Globus pallidus (tissue), 1 donor: Measurements from ENCODE around the gene CCM2.

Source experiments
- DNase-seq: peaks from one replicate; pipeline ENCODE4 v3.0.0-alpha.2; 2015; ENCODE audit warnings: low spot score

The CCM2 gene

GRCh38 chr7:45082831-45083331 is 82.9 kb downstream of the CCM2 start:
- no peak for DNase-seq

- DNase-seq: no peak
Observed at GRCh38 chr7:45084336-45084735, 84.3 kb downstream of the CCM2 start.

GRCh38 chr7:45084901-45085618 is 85.1 kb downstream of the CCM2 start:
- no peak for DNase-seq

GRCh38 chr7:45085619-45086200 is 85.7 kb downstream of the CCM2 start:
- no peak for DNase-seq

GRCh38 chr7:45086331-45087065 is 86.5 kb downstream of the CCM2 start:
- peak; percentile 88 for DNase-seq

GRCh38 chr7:45087301-45088145 is 87.5 kb downstream of the CCM2 start:
- DNase-seq: no peak

GRCh38 chr7:45088146-45088701 is 88.2 kb downstream of the CCM2 start:
- DNase-seq: no peak

GRCh38 chr7:45088821-45089340 is 88.9 kb downstream of the CCM2 start, which contains the start of gene NACAD:
TSS of gene NACAD (minus strand) at chr7:45088969. CDS start at chr7:45088894, 75 bp downstream.
- DNase-seq: peak; percentile 97

GRCh38 chr7:45089341-45089891 is 89.4 kb downstream of the CCM2 start:
- DNase-seq: peak; percentile 99

GRCh38 chr7:45092100-45092930 is 92.3 kb downstream of the CCM2 start:
- DNase-seq: no peak

GRCh38 chr7:45092931-45093235 is 92.9 kb downstream of the CCM2 start:
- no peak for DNase-seq

GRCh38 chr7:45098983-45099839 is 99.2 kb downstream of the CCM2 start:
- DNase-seq: no peak

GRCh38 chr7:45099891-45100760 is 100.1 kb downstream of the CCM2 start:
- DNase-seq: no peak

GRCh38 chr7:45100761-45101480 is 100.9 kb downstream of the CCM2 start:
- no peak for DNase-seq

- no peak for DNase-seq
Observed at GRCh38 chr7:45101748-45102147, 101.7 kb downstream of the CCM2 start.

- DNase-seq: no peak
Observed at GRCh38 chr7:45102785-45103712, 103.0 kb downstream of the CCM2 start.
